OCI-LY3 (cell line): ENCODE results near the gene TGFB1.

Experiments used
- EZH2phosphoT487 ChIP-seq: fragments of 200-600 bp; shearing (Covaris generic); IDR thresholded peaks from 2 replicates; pipeline ENCODE4 v1.6.1; 2018; ENCODE audit warnings: antibody characterized with exemption, mixed run types, low read depth
- TF ChIP-seq, protein P1 (sequence below): fragments of 200-600, 300-600 bp; sonication (generic); IDR thresholded peaks from 2 replicates; pipeline ENCODE4 v1.5.1; 2014; ENCODE audit warnings: antibody characterized with exemption, low read length, low read depth

DNA sequence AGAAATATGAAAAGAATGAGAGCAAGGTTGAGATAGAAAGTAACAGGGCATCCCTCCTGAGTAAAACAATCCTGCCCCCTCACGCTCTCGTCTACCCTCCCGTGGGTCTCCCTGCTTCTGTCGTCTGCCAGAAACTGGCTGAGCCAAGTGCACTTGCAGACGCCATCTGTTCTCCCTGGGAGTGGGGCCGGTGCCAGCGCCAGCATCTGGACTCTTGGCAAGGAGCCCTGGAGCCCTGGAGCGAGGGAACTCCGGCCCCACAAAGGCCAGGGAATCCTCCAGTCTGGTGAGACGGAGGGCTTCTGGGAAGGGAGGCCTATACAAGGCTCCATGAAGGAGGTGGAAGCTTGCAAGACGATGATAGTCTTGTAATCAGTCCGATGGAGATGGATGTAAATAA is 20.3 kb upstream of the TGFB1 start:
- TF ChIP-seq, protein P1, sequence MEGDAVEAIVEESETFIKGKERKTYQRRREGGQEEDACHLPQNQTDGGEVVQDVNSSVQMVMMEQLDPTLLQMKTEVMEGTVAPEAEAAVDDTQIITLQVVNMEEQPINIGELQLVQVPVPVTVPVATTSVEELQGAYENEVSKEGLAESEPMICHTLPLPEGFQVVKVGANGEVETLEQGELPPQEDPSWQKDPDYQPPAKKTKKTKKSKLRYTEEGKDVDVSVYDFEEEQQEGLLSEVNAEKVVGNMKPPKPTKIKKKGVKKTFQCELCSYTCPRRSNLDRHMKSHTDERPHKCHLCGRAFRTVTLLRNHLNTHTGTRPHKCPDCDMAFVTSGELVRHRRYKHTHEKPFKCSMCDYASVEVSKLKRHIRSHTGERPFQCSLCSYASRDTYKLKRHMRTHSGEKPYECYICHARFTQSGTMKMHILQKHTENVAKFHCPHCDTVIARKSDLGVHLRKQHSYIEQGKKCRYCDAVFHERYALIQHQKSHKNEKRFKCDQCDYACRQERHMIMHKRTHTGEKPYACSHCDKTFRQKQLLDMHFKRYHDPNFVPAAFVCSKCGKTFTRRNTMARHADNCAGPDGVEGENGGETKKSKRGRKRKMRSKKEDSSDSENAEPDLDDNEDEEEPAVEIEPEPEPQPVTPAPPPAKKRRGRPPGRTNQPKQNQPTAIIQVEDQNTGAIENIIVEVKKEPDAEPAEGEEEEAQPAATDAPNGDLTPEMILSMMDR, result no peak
- no peak for TF ChIP-seq EZH2phosphoT487
